GM18858 (cell line): ENCODE results near the gene PKN3.
"Not testable (repeated sequence)": the region's sequence is repeated elsewhere in the genome, so short reads cannot be mapped to it uniquely, and the experiment has no call there.

Experiments
- ATAC-seq: cut with Tn5 transposase; IDR thresholded peaks from one replicate; pipeline ENCODE4 v1.9.1; 2021; ENCODE audit not compliant: unreplicated experiment

PKN3 gene

DNA sequence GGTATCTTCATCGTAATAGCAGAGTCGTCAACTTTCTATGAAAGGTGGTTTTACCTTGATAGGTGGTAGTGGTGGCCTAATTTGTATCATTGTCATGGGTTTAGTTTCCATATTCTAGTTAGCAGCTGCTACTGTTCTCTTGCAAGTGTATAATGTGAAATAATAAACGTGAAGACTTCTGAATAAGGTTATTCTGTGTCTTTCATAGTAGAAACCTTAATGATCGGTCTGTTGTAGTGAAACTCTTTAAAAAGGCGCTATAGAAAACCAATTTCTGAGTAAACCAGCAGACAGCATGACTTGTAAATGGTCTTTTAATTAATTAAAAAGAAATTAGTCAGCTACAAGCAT is 11.6 kb upstream of the PKN3 start:
- ATAC-seq = no peak

DNA sequence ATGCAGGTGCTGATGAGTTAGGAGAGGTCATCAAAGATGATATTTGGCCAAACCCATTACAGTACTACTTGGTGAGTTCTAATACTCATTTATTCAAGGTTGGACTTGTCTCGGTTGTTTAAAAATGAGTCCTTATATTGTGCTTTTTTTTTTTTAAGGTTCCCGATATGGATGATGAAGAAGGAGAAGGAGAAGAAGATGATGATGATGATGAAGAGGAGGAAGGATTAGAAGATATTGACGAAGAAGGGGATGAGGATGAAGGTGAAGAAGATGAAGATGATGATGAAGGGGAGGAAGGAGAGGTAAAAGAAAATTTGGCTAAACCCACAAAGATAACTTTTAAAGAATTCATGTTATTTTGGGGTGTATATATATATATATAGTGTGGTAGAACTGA is 8.6 kb upstream of the PKN3 start:
- ATAC-seq = not testable (repeated sequence)

GRCh38 chr9:128694344-128694743 is 8.0 kb upstream of the PKN3 start:
- no peak for ATAC-seq

GRCh38 chr9:128696923-128697707 is 5.2 kb upstream of the PKN3 start:
- no peak for ATAC-seq

DNA sequence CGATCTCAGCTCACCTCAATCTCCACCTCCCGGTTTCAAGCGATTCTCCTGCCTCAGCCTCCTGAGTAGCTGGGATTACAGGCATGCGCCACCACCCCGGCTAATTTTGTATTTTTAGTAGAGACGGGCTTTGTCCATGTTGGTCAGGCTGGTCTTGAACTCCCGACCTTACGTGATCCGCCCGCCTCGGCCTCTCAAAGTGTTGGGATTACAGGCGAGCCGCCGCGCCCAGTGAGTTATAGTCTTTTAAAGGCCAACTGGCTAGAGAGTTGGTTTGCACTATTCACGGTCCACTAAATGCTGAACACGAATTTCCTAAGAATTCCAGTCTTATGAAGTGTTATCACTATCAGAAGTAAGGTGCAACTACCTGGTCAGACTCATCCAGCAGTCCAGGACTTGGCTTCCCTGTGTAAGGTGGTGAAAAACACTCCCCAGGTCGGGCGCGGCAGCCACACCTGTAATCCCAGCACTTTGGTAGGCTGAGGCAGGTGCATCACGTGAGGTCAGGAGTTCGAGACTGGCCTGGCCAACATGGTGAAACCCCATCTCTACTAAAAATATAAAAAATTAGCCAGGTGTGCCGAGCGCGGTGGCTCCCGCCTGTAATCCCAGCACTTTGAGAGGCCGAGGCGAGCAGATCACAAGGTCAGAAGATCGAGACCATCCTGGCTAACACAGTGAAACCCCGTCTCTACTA is 3.1 kb upstream of the PKN3 start:
- not testable (repeated sequence) for ATAC-seq

- no peak for ATAC-seq
Measured at GRCh38 chr9:128701227-128701854, 962 bp upstream of the PKN3 start.

GRCh38 chr9:128702949-128703615 is 779 bp downstream of the PKN3 start:
- peak; percentile 18 for ATAC-seq

- no peak for ATAC-seq
Measured at GRCh38 chr9:128703616-128704355, 1.5 kb downstream of the PKN3 start.

DNA sequence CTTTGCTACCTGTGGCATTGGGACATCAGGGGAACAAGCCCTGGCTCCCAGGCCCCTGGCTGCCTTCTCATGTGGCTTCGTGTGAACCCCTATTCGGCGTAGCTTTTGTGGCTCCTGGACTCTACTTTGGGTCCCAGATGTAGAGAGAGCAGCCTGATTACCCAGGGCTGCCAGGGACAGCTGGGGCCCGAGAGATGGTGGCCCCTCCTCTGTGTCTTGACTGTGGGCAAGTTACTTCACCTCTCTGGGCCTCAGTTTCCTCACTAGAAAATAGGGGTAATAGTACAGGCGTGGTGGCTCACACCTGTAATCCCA is 2.0 kb downstream of the PKN3 start:
- ATAC-seq = no peak

DNA sequence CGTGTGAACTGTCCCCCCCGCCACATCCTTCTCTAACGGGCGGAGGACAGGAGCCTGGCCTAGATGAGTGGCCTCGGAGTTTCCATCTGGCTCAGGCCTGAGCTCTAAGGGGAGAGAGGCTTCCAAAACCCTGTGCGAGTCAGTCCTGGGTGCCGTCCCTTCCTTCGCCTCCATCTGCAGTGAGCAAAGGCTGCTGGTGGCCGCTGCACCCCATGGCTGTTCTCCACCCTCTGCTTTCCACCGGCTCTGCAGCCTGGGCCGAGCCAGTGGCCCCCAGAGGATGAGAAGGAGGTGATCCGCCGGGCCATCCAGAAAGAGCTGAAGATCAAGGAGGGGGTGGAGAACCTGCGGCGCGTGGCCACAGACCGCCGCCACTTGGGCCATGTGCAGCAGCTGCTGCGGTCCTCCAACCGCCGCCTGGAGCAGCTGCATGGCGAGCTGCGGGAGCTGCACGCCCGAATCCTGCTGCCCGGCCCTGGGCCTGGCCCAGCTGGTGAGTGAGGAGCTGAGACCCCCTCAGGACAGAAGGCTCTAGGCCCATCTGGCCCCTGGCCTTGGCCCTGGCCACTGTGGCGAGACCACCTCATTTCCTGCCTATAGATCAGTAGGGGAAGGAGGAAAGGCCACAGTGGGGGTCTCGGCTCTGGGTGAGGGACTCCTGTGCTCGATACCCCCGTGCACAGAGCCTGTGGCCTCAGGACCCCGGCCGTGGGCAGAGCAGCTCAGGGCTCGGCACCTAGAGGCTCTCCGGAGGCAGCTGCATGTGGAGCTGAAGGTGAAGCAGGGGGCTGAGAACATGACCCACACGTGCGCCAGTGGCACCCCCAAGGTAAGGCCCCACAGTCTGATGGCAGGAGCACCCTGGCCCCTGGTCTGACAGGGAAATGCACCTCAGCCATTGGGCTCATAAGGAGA is 3.0 kb downstream of the PKN3 start:
- no peak for ATAC-seq

DNA sequence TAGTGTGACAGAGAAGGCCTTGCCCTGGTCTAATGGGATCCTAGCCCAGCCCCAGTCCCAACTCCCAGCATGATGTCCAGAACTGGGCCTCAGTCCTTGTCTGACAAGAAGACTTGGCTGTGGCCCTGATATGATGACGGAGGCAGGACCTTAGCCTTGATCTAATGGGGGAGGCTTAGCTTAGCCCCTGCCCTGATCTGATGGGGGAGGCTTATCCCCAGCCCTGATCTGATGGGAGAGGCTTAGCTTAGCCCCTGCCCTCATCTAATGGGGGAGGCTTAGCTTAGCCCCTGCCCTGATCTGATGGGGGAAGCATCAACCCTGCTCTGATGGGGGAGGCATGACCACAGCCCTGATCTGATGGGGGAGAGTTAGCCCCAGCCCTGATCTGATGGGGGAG is 3.7 kb downstream of the PKN3 start:
- no peak for ATAC-seq

- ATAC-seq = no peak
Measured at GRCh38 chr9:128706671-128707381, 4.5 kb downstream of the PKN3 start.

GRCh38 chr9:128707446-128707845 is 5.1 kb downstream of the PKN3 start:
- ATAC-seq = no peak

DNA sequence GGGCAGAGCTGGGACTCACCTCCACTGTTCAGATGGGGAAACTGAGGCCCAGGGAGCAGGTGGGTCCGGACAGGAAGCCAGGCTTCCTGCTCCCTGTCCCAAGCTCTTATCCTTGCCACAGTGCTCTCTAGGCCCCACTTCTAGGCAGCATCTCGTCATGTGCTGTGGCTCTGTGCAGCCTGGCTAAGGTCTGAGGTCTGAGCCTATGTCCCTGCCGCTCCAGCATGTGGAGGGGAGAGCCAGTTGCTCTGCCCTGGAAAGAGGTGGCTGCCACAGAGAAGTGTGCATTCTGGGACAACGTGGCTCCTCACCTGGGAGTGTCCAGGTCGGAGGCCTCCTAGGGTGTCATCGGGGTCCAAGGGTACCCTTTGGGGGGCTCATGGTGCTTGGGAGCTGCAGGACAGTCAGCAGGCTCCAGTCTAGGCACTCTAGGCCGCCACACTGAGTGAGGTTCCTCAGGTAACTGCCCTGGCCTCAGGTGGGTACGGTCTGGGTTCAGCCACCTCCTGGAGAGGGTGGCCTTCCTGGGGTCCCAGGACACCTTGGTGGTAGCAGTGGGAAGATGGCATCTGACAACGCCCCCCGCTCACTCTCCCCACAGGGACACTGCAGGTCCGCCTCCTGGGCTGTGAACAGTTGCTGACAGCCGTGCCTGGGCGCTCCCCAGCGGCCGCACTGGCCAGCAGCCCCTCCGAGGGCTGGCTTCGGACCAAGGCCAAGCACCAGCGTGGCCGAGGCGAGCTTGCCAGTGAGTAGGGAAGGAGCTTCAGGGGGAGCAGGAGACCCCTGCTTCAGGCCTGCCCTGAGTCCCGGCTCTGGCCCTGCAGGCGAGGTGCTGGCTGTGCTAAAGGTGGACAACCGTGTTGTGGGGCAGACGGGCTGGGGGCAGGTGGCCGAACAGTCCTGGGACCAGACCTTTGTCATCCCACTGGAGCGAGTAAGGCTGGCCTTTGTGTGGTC is 10.4 kb downstream of the PKN3 start:
- ATAC-seq = no peak

DNA sequence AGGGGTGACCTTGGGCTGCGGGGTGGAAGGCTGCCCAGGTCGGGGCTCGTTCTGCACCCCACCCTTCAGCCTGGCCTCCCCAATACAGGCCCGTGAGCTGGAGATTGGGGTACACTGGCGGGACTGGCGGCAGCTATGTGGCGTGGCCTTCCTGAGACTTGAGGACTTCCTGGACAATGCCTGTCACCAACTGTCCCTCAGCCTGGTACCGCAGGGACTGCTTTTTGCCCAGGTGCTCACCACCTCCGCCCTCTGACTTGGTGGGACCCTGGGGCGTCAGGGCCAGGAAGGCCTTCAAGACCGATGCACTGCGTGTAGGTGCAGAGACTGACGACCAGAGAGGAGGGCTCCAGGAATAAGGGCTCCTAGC is 11.1 kb downstream of the PKN3 start:
- ATAC-seq = no peak

GRCh38 chr9:128713941-128714573 is 11.8 kb downstream of the PKN3 start:
- ATAC-seq = no peak

DNA sequence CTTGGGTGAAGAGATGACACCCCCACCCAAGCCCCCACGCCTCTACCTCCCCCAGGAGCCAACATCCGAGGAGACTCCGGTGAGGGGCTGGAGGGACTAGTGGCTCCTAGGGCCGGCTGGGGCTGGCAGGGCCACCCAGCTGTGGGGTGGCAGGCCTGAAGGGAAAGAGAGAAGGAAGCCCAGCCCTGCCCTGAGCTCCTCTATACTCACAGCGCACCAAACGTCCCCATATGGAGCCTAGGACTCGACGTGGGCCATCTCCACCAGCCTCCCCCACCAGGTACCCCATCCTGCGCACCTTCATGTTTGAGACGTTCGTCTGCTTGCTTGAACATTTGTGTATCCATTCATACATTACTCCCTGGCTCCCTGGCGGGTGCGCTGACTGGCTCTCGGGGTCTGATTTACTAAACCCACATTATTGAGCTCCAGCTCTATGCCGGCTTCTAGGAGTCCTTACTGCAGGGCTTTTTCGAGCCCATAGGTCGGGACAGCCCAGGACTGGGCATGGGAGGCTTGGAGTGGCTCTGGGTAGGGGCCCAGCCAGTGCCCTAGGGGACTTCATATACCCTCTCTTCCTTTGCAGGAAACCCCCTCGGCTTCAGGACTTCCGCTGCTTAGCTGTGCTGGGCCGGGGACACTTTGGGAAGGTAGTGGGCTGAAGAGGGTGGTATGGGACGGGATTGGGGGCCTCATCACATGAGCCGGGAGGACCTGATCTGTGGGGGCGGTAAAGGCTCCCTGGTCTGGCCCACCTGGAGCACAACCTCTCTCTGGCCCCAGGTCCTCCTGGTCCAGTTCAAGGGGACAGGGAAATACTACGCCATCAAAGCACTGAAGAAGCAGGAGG is 12.5 kb downstream of the PKN3 start:
- ATAC-seq = no peak
